Lung (tissue), 12 donors: ENCODE data around the gene CDC42BPA. TPM values are rescaled to one million over a fixed set of nuclear protein-coding genes. Genes with fewer than 3 reads are reported as not detected.
A peak's percentile ranks its signal among the peaks of the same experiment; 100 is the strongest.

ENCODE experiments used
- ATAC-seq: fragments of 200-7000 bp; cut with Tn5 transposase; one replicate; pipeline ENCODE4 v1.9.1; 2020; ENCODE audit warnings: moderate number of reproducible peaks; ENCODE audit not compliant: insufficient read depth, low FRiP score
- DNase-seq, 3 donors: peaks; one replicate each; pipeline ENCODE4 v3.0.0-alpha.2; 2013 to 2017
- H3K27ac ChIP-seq, 2 donors: one replicate each; pipeline ENCODE4 v1.5.1; 2013; ENCODE audit warnings: mild to moderate bottlenecking in 2 of 2, moderate library complexity in 2 of 2, control low read depth in 1 of 2, inconsistent platforms in 1 of 2, low read depth in 1 of 2, low read length in 1 of 2
- H3K27me3 ChIP-seq, 3 donors: one replicate each; pipeline ENCODE4 v1.5.1; 2013; ENCODE audit warnings: low read length in 2 of 3; ENCODE audit not compliant: control insufficient read depth in 3 of 3, insufficient read depth in 3 of 3
- H3K36me3 ChIP-seq, 4 donors: one replicate each; pipeline ENCODE4 v1.5.1; 2013; ENCODE audit warnings: low read length in 4 of 4, mild to moderate bottlenecking in 1 of 4, moderate library complexity in 1 of 4; ENCODE audit not compliant: control insufficient read depth in 4 of 4, insufficient read depth in 4 of 4
- H3K4me1 ChIP-seq, 5 donors: one replicate each; pipeline ENCODE4 v1.5.1; 2013; ENCODE audit warnings: low read length in 5 of 5, mild to moderate bottlenecking in 2 of 5, moderate library complexity in 1 of 5; ENCODE audit not compliant: control insufficient read depth in 5 of 5, insufficient read depth in 5 of 5
- H3K4me3 ChIP-seq: one replicate; pipeline ENCODE4 v1.5.1; 2013; ENCODE audit warnings: mild to moderate bottlenecking, control low read depth, moderate library complexity
- H3K9ac ChIP-seq, 2 donors: one replicate each; pipeline ENCODE4 v1.5.1; 2013; ENCODE audit warnings: low read length in 2 of 2, control low read depth in 1 of 2; ENCODE audit not compliant: insufficient read depth in 1 of 2
- H3K9me3 ChIP-seq, 4 donors: one replicate each; pipeline ENCODE4 v1.5.1; 2013; ENCODE audit warnings: low read length in 3 of 4, mild to moderate bottlenecking in 1 of 4, moderate library complexity in 1 of 4; ENCODE audit not compliant: control insufficient read depth in 4 of 4, insufficient read depth in 3 of 4
- CTCF ChIP-seq: IDR thresholded peaks from 2 replicates; pipeline ENCODE4 v1.5.1; 2012; ENCODE audit warnings: mild to moderate bottlenecking; ENCODE audit errors: control extremely low read depth, extremely low read depth
- WGBS, 2 donors: extraction: QIAGEN DNeasy Blood & Tissue Kit; methylation state at CpG; one replicate each; pipeline ENCODE4 v1.1.7; 2013; 5-methylcytosine and 5-hydroxymethylcytosine counted together
- polyA plus RNA-seq, 2 donors: library from polyadenylated mRNA; stranded (reverse); fragments of 200-250 nt; gene quantifications; one replicate each; pipeline ENCODE4 v1.2.1, GENCODE V29; 2013
- total RNA-seq, 2 donors: library from RNA; depleted of rRNA in 1 of 2; stranded (reverse); fragments of >200 nt in 1 of 2; gene quantifications; one replicate each; pipeline ENCODE4 v1.2.1, GENCODE V29; 2014 to 2021
- donor health status: control.
- donor health status: control.
- donor health status: Bipolar disorder and iron deficiency.
- donor health status: healthy.
- donor health status: DM: yes; HTN: yes; CAD: no.

Gene CDC42BPA
- total and polyA plus RNA-seq, 4 donors = 6.4 to 97.4 (median 20.2) TPM

GRCh38 chr1:226979115-226979516 lies 339.2 kb downstream of the CDC42BPA start:
- Histone ChIP-seq H3K27ac (peak overlapping the region in 1 of 2 donors; percentile 88), H3K9ac (no peak overlapping the region), H3K27me3 (no peaks in the 10 kb centered on the region), H3K4me3 (no peak overlapping the region), H3K36me3 (peaks cover 0 to 36% (median 4%) of the 10 kb centered on the region in 4 donors), H3K4me1 (peaks cover 6 to 15% (median 9%) of the 10 kb centered on the region in 5 donors), H3K9me3 (no peaks in the 10 kb centered on the region)
- no peak for DNase-seq
- ATAC-seq = no peak
- 93 to 96% methylated on average over 13 to 15 of the region's 15 CpGs for WGBS, 2 donors
- TF ChIP-seq CTCF = no peak

GRCh38 chr1:226978432-226979114 lies 339.7 kb downstream of the CDC42BPA start:
- peaks cover 0 to 32% (median 4%) of the 10 kb centered on the region in 4 donors for H3K36me3 ChIP-seq
- peak overlapping the region in 1 of 2 donors; percentile 88 for H3K27ac ChIP-seq
- peaks cover 6 to 20% (median 11%) of the 10 kb centered on the region in 5 donors for H3K4me1 ChIP-seq
- ATAC-seq (no peak), DNase-seq (no peak)
- no peak overlapping the region for H3K9ac ChIP-seq
- no peaks in the 10 kb centered on the region for H3K27me3 ChIP-seq
- no peaks in the 10 kb centered on the region for H3K9me3 ChIP-seq
- WGBS, 2 donors = 96% methylated on average over 8 to 10 of the region's 10 CpGs
- no peak for TF ChIP-seq CTCF
- H3K4me3 ChIP-seq = no peak overlapping the region

- no peak for ATAC-seq
- Histone ChIP-seq H3K9ac (no peak overlapping the region), H3K27ac (peak overlapping the region in 1 of 2 donors; percentile 24), H3K36me3 (peaks cover 0 to 26% (median 4%) of the 10 kb centered on the region in 4 donors), H3K4me3 (no peak overlapping the region), H3K9me3 (no peaks in the 10 kb centered on the region), H3K27me3 (no peaks in the 10 kb centered on the region), H3K4me1 (peaks cover 6 to 26% (median 12%) of the 10 kb centered on the region in 5 donors)
- DNase-seq = no peak
- no peak for TF ChIP-seq CTCF
- WGBS, 2 donors = 96 to 97% methylated on average over 20 of the region's 20 CpGs
Observed at GRCh38 chr1:226977643-226978431, 340.5 kb downstream of the CDC42BPA start.
